Measurements from ENCODE around the gene MRPS22.

Gene MRPS22

DNA sequence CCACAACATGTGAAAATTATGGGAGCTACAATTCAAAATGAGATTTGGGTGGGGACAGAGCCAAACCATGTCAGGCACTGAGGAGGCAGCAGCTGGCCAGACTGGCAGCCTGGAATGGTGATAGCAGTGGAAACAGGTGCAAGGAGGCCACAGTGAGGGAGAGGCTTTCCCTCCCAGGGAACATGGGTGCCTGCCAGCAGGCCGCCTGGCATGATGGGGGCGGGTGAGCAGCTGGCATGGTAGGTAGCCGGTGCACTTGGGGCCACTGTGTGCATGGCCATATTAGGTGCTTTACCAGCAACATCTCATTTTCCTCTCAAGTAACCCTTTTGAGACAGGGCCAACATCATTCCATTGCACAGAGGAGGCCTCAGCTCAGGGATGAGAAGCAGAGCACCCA, 18.3 kb upstream of the MRPS22 start:
- TF ChIP-seq, protein P1, sequence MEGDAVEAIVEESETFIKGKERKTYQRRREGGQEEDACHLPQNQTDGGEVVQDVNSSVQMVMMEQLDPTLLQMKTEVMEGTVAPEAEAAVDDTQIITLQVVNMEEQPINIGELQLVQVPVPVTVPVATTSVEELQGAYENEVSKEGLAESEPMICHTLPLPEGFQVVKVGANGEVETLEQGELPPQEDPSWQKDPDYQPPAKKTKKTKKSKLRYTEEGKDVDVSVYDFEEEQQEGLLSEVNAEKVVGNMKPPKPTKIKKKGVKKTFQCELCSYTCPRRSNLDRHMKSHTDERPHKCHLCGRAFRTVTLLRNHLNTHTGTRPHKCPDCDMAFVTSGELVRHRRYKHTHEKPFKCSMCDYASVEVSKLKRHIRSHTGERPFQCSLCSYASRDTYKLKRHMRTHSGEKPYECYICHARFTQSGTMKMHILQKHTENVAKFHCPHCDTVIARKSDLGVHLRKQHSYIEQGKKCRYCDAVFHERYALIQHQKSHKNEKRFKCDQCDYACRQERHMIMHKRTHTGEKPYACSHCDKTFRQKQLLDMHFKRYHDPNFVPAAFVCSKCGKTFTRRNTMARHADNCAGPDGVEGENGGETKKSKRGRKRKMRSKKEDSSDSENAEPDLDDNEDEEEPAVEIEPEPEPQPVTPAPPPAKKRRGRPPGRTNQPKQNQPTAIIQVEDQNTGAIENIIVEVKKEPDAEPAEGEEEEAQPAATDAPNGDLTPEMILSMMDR (IDR thresholded peaks at IDR 0.05; ENCODE audit: insufficient read depth, low read length, missing control alignments), result no peak
- no peak overlapping the region for H3K4me3 ChIP-seq (ENCODE audit: low read depth, low read length)
- DNase-seq (ENCODE audit: low read depth, low spot score), result no peak
- POLR2A ChIA-PET, result no interaction called here
- CTCF ChIA-PET, result interaction anchor here (1.1 to 3.0 kb wide), 4 partner anchors 15 to 389 kb away, joined by 3 to 41 read pairs (median 6); no protein-coding TSS in a partner anchor

DNA sequence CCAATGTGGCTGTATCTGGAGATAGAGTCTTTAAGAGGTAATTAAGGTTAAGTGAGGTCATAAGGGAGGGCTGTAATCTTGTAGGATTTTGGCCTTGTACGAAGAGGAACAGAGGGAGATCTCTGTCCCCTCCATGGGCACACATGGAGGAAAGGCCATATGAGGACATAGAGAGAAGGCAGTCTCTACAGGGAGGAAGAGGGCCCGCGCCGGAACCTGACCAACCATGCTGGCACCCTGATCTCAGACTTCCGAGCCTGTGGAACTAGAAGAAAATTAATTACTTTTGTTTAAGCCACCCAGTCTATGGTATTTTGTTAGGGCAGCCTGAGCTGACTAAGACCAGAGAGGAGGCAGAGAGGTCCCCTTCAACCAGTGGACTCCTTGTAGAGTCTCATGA, 17.7 kb upstream of the MRPS22 start:
- TF ChIP-seq, protein P1 (IDR thresholded peaks at IDR 0.05; ENCODE audit: insufficient read depth, low read length, missing control alignments), result no peak
- H3K4me3 ChIP-seq (ENCODE audit: low read depth, low read length), result no peak overlapping the region
- DNase-seq (ENCODE audit: low read depth, low spot score), result no peak
- CTCF ChIA-PET, result interaction anchor here (0.7 to 3.0 kb wide), 6 partner anchors 13 to 403 kb away, joined by 3 to 41 read pairs (median 4); no protein-coding TSS in a partner anchor
- POLR2A ChIA-PET, result no interaction called here

DNA sequence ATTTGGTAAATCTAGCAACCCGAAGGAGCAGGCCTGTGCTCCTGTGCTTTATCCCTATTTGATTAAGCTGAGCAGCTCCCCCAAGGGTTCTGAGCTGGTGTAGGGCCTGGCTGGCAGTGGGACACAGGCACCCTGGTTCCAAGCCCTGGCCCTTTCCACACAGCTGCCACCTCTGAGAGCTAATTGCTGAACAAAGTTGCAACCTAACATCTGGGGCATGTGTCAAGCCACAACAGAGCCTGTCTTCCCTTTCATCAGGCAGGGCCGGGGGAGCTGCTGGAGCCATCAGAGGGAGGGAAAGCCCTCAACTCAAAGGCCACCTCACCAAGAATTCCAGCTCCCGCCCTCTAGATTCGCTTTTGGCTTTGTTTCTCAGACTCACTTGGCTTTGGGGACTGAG, 17.1 kb upstream of the MRPS22 start:
- H3K4me3 ChIP-seq (ENCODE audit: low read depth, low read length), result no peak overlapping the region
- DNase-seq (ENCODE audit: low read depth, low spot score), result no peak
- POLR2A ChIA-PET, result no interaction called here
- CTCF ChIA-PET, result interaction anchor here (0.7 to 3.0 kb wide), 5 partner anchors 13 to 404 kb away, joined by 3 to 41 read pairs (median 4); no protein-coding TSS in a partner anchor
- TF ChIP-seq, protein P1 (IDR thresholded peaks at IDR 0.05; ENCODE audit: insufficient read depth, low read length, missing control alignments), result no peak

DNA sequence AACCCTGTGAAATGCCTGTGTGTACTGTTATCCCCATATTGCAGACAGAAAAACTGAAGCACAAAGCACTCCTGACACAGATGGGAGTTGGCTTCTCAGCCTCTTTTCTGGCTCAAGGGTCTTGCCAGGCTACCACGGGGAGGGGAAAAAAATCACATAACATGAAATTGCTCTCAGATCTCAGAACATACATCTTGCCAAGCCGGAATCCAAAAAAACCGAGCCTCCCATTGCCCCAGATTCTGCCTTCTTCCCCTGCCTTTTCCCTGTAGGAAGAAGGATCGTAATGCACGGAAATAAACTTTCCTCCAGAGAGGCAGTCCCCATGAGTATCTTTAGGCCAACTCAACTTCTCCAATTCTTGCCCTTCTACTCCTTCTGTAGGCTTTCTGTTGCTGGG, 16.6 kb upstream of the MRPS22 start:
- H3K4me3 ChIP-seq (ENCODE audit: low read depth, low read length), result no peak overlapping the region
- TF ChIP-seq, protein P1 (IDR thresholded peaks at IDR 0.05; ENCODE audit: insufficient read depth, low read length, missing control alignments), result no peak
- no peak for DNase-seq (ENCODE audit: low read depth, low spot score)
- CTCF ChIA-PET, result interaction anchor here (1.2 to 5.9 kb wide), 6 partner anchors 8 to 392 kb away, joined by 3 to 216 read pairs (median 23); no protein-coding TSS in a partner anchor
- POLR2A ChIA-PET, result no interaction called here

DNA sequence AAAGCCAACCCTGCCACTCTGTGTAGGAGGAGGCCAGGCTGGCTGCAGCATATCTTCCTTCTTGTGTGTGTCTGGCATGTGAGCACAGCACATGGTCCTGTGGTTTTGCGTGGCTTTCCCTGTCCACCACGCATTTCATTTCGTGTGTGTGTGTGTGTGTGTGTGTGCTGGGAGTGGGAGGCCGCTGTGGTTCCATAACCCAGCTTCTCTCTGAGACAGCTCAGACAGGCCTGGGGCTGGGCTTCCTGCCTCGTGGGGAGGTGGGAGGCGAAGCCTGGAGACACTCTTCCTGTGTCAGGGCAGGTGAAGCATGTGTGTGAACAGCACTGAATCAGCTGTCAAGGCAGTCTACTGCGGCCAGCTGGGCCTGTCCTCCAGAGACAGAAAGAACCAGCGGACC, 16.0 kb upstream of the MRPS22 start:
- ChIA-PET CTCF (interaction anchor here (0.6 to 5.9 kb wide), 10 partner anchors 9 to 412 kb away, joined by 3 to 216 read pairs (median 6); no protein-coding TSS in a partner anchor), POLR2A (no interaction called here)
- H3K4me3 ChIP-seq (ENCODE audit: low read depth, low read length), result no peak overlapping the region
- TF ChIP-seq, protein P1 (IDR thresholded peaks at IDR 0.05; ENCODE audit: insufficient read depth, low read length, missing control alignments), result no peak
- DNase-seq (ENCODE audit: low read depth, low spot score), result no peak

DNA sequence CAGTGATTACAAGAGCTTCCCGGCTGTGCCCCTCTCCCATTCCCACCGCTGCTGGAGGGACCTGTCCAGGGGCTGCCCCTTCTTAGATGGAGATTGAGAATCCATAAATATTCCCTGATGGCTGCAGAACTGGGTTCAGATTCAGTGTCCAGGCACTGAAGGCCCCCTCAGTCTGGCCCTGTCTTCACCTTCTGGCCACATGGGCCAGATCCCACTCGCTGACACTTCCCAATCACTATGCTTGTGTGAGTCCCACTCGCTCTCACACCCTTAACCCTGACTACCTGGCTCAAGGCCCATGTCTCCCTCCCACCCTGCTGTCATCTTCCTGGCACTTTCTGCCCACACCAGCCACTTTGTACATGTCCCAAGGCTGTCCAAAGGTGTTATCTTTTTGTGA, 15.5 kb upstream of the MRPS22 start:
- ChIA-PET CTCF (interaction anchor here (0.6 to 5.9 kb wide), 14 partner anchors 9 to 413 kb away, joined by 3 to 216 read pairs (median 4); no protein-coding TSS in a partner anchor), POLR2A (no interaction called here)
- H3K4me3 ChIP-seq (ENCODE audit: low read depth, low read length), result no peak overlapping the region
- TF ChIP-seq, protein P1 (IDR thresholded peaks at IDR 0.05; ENCODE audit: insufficient read depth, low read length, missing control alignments), result no peak
- no peak for DNase-seq (ENCODE audit: low read depth, low spot score)

All from AG04449 (cell line).